NCI-H460 (cell line): Measurements from ENCODE around the gene DLGAP1. TPM values are rescaled to one million over a fixed set of nuclear protein-coding genes. Genes with fewer than 3 reads are reported as not detected.
"Not testable (repeated sequence)": the region's sequence is repeated elsewhere in the genome, so short reads cannot be mapped to it uniquely, and the experiment has no call there.

Experiments used
- DNase-seq: peaks from one replicate; pipeline ENCODE4 v3.0.0-alpha.2; 2016; ENCODE audit warnings: low read depth; ENCODE audit errors: extremely low read depth
- total RNA-seq: library from RNA; depleted of rRNA; stranded (reverse); fragments of >200 nt; shearing (Covaris generic); gene quantifications from 2 replicates; pipeline ENCODE4 v1.2.3, GENCODE V29; 2014

The DLGAP1 gene
- total RNA-seq, 1 experiment from 2014 or later, result 1.8 TPM

- no peak for DNase-seq
Observed at GRCh38 chr18:4299395-4299794, 155.7 kb downstream of the DLGAP1 start.

GRCh38 chr18:4293337-4293736, 161.8 kb downstream of the DLGAP1 start:
- DNase-seq, result no peak

- no peak for DNase-seq
Observed at GRCh38 chr18:4292696-4293095, 162.4 kb downstream of the DLGAP1 start.

- DNase-seq, result not testable (repeated sequence)
Observed at GRCh38 chr18:4287340-4287739, 167.8 kb downstream of the DLGAP1 start.

- DNase-seq, result no peak
Observed at GRCh38 chr18:4286256-4286655, 168.9 kb downstream of the DLGAP1 start.

- DNase-seq, result no peak
Observed at GRCh38 chr18:4285525-4285924, 169.6 kb downstream of the DLGAP1 start.

GRCh38 chr18:4284528-4284927, 170.6 kb downstream of the DLGAP1 start:
- no peak for DNase-seq

- no peak for DNase-seq
Observed at GRCh38 chr18:4283746-4284291, 171.3 kb downstream of the DLGAP1 start.

GRCh38 chr18:4282954-4283353, 172.2 kb downstream of the DLGAP1 start:
- no peak for DNase-seq

- DNase-seq, result no peak
Observed at GRCh38 chr18:4276953-4277585, 178.0 kb downstream of the DLGAP1 start.

- no peak for DNase-seq
Observed at GRCh38 chr18:4271952-4272351, 183.2 kb downstream of the DLGAP1 start.

- DNase-seq, result no peak
Observed at GRCh38 chr18:4270988-4271387, 184.1 kb downstream of the DLGAP1 start.

GRCh38 chr18:4270016-4270415, 185.1 kb downstream of the DLGAP1 start:
- no peak for DNase-seq

GRCh38 chr18:4267641-4268040, 187.5 kb downstream of the DLGAP1 start:
- DNase-seq, result no peak

- DNase-seq, result no peak
Observed at GRCh38 chr18:4264347-4264791, 190.7 kb downstream of the DLGAP1 start.

- DNase-seq, result no peak
Observed at GRCh38 chr18:4260107-4260506, 195.0 kb downstream of the DLGAP1 start.

- DNase-seq, result no peak
Observed at GRCh38 chr18:4256766-4257417, 198.2 kb downstream of the DLGAP1 start.

GRCh38 chr18:4254840-4255239, 200.3 kb downstream of the DLGAP1 start:
- DNase-seq, result no peak

GRCh38 chr18:4252829-4253228, 202.3 kb downstream of the DLGAP1 start:
- no peak for DNase-seq

GRCh38 chr18:4251873-4252272, 203.2 kb downstream of the DLGAP1 start:
- no peak for DNase-seq

GRCh38 chr18:4251206-4251605, 203.9 kb downstream of the DLGAP1 start:
- no peak for DNase-seq

GRCh38 chr18:4250141-4250540, 205.0 kb downstream of the DLGAP1 start:
- DNase-seq, result no peak
